GM23248 (cell line): ENCODE results near the gene CARD11.

Source experiments
- EZH2 ChIP-seq: fragments of 200-600 bp; sonication (generic); IDR thresholded peaks from 2 replicates; pipeline ENCODE4 v1.6.1; 2018; ENCODE audit warnings: antibody characterized with exemption, mild to moderate bottlenecking; ENCODE audit not compliant: insufficient read depth, poor library complexity, severe bottlenecking
- EZH2phosphoT487 ChIP-seq: fragments of 200-600 bp; sonication (generic); IDR thresholded peaks from 2 replicates; pipeline ENCODE4 v1.6.1; 2018; ENCODE audit warnings: antibody characterized with exemption, moderate library complexity, mild to moderate bottlenecking, low read depth; ENCODE audit not compliant: insufficient read depth

- no peak for TF ChIP-seq EZH2phosphoT487
- no peak for TF ChIP-seq EZH2
Observed at GRCh38 chr7:3032256-3032655, 11.4 kb downstream of the CARD11 start.
